Esophagus squamous epithelium (tissue), 5 donors: ENCODE data around the gene BMPR1B. TPM values are rescaled to one million over a fixed set of nuclear protein-coding genes. Genes with fewer than 3 reads are reported as not detected.

Experiments
- DNase-seq: peaks from one replicate; lab custom pipeline; 2025; lab: John Stamatoyannopoulos, UW
- H3K27ac ChIP-seq, 4 donors: fragments of 200-600 bp; sonication (generic); one replicate each; pipeline ENCODE4 v1.5.1; 2016 to 2019; ENCODE audit warnings: mild to moderate bottlenecking in 1 of 4
- H3K27me3 ChIP-seq, 4 donors: fragments of 200-600 bp; sonication (generic); 1 replicate in 3 of 4; 2 replicates in 1 of 4; pipeline versions ENCODE4 v1.5.1 to v1.6.0; 2017 to 2021; ENCODE audit warnings: antibody characterized with exemption in 1 of 4
- H3K36me3 ChIP-seq, 3 donors: fragments of 200-600 bp; sonication (generic); one replicate each; pipeline ENCODE4 v1.5.1; 2016 to 2019
- H3K4me1 ChIP-seq, 3 donors: fragments of 200-600 bp; sonication (generic); one replicate each; pipeline ENCODE4 v1.5.1; 2017 to 2019
- H3K4me3 ChIP-seq, 4 donors: fragments of 200-600 bp; sonication (generic); 1 replicate in 3 of 4; 2 replicates in 1 of 4; pipeline ENCODE4 v1.5.1; 2016 to 2019; ENCODE audit warnings: mild to moderate bottlenecking in 2 of 4, moderate library complexity in 1 of 4
- H3K9me3 ChIP-seq, 3 donors: fragments of 200-600 bp; sonication (generic); one replicate each; pipeline ENCODE4 v1.5.1; 2016 to 2019
- CTCF ChIP-seq, 6 experiments: fragments of 450-650 bp in 4 of 6; fragments of 200-600 bp in 2 of 6; sonication (generic) in 2 of 6; IDR thresholded peaks; one replicate each; pipeline ENCODE4 v1.5.1; 2016 to 2019; ENCODE audit warnings: antibody characterized with exemption in 6 of 6, mild to moderate bottlenecking in 4 of 6, moderate library complexity in 4 of 6
- POLR2A ChIP-seq, 4 donors: fragments of 450-650 bp; IDR thresholded peaks; one replicate each; pipeline ENCODE4 v1.6.1; 2017; ENCODE audit warnings: antibody characterized with exemption in 4 of 4, mild to moderate bottlenecking in 4 of 4, moderate library complexity in 3 of 4
- WGBS, 2 donors: methylation state at CpG; one replicate each; pipeline ENCODE4 v1.1.5; 2018; 5-methylcytosine and 5-hydroxymethylcytosine counted together
- intact Hi-C: fragments of 100-400 bp; cut with DNase I; formaldehyde crosslinking; loops from one replicate; pipeline ENCODE4 v1.15.0; 2022
- total RNA-seq, 4 donors: library from RNA; depleted of rRNA; stranded (reverse); fragments of >200 nt; gene quantifications; one replicate each; pipeline ENCODE4 v1.1.0, GENCODE V29; 2016
- donor health status: DM: yes; HTN: yes; CAD: no.

Gene BMPR1B
- total RNA-seq: under 1 TPM in 3 of 4 donors, not detected in 1; 0.09 to 0.66 (median 0.38) TPM

DNA sequence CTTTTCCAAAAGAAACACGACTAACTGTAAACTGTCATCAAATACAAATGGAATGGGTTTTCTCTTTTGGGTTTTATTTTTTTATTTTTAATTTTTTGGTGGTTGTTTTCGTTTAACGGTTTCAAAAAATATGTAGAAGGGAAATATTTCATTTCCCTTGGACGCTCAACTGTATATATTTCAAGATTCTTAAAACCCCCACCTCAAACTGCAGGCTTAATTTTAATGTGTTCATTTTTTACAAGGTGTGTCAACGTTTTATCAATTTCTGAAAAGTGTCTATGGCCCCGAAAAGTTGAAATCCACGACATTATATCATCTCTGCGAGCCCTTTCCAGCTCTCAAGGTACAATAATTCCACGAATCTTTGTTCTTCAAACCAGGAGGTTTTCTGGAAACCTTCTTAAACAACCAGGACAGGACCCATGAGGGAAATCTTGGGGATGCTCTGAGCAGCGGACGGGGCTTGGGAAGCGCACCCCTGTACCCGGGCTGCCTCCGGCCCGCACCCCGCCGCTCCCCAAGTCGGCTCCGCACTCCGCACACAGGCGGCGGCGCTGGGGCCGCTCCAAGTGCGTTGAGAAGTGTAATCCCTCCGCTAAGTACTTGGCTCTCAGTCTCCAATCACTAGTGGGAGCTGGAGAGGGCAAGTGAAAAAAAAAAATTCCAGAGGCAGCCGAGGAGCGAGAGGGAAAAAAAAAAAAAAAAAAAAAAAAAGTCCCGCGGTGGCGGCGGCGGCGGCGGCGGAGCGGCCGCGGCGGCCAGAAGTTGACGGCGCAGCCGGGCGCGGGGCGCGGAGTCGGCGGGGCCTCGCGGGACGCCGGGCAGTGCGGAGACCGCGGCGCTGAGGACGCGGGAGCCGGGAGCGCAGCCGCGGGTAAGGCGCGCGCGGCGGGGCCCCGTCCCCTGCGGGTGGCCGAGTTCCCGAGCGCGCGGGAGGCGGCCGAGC lies at the start of gene BMPR1B:
BMPR1B (plus strand) TSS at position 764 of the 949 bp plus-strand sequence. CDS start 346,470 bp downstream, outside the sequence.
- TF ChIP-seq POLR2A (IDR thresholded peaks at IDR 0.05) (no peak), CTCF (IDR thresholded peaks at IDR 0.05) (no peak)
- intact Hi-C loops: no loop called here
- H3K27me3 ChIP-seq: peaks cover 0 to 84% (median 0%) of the 10 kb centered on the region in 4 donors
- DNase-seq: no peak
- H3K27ac ChIP-seq: peak within 1 kb of the TSS in 2 of 4 donors; percentile 5 to 36
- 7 to 32% methylated on average over 9 to 45 of the region's 77 CpGs for WGBS, 2 donors
- peak within 1 kb of the TSS; percentile 39 to 74 (median 52) for H3K4me3 ChIP-seq
- peaks cover 0 to 17% (median 9%) of the 10 kb centered on the region in 3 donors for H3K4me1 ChIP-seq
- H3K9me3 ChIP-seq: no peaks in the 10 kb centered on the region
- H3K36me3 ChIP-seq: no peaks in the 10 kb centered on the region

DNA sequence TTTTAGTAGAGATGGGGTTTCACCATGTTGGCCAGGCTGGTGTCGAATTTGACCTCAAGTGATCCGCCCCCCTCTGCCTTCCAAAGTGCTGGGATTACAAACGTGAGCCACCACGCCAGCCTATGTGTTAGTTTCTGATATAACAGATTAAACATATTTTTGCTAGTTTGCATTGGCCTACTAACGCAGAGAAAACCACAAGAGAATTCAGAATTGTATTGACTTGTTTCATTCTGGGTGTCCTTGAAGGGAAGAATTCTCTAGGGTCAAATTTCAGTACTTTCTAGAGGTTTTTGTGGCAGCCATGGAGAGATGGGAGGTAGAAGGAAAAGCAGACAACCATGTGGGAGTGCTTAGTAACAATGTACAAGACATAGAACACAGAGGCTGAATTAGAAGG lies 46.1 kb upstream of the BMPR1B start:
- DNase-seq: no peak
- Histone ChIP-seq H3K27me3 (no peaks in the 10 kb centered on the region), H3K4me3 (no peak overlapping the region), H3K27ac (no peak overlapping the region), H3K9me3 (no peaks in the 10 kb centered on the region), H3K36me3 (no peaks in the 10 kb centered on the region), H3K4me1 (no peaks in the 10 kb centered on the region)
- 74 to 81% methylated on average over 5 of the region's 5 CpGs for WGBS, 2 donors
- no peak for TF ChIP-seq CTCF (IDR thresholded peaks at IDR 0.05)
- intact Hi-C loops: no loop called here

- DNase-seq: no peak
- intact Hi-C loops: no loop called here
- WGBS, 2 donors: 68 to 70% methylated on average over 5 of the region's 5 CpGs
These were observed 43.2 kb upstream of the BMPR1B start for GRCh38 chr4:94714365-94715160.

GRCh38 chr4:94715726-94716125 lies 42.0 kb upstream of the BMPR1B start:
- Histone ChIP-seq H3K4me1 (no peaks in the 10 kb centered on the region), H3K27me3 (no peaks in the 10 kb centered on the region), H3K36me3 (no peaks in the 10 kb centered on the region), H3K9me3 (no peaks in the 10 kb centered on the region), H3K27ac (no peak overlapping the region), H3K4me3 (no peak overlapping the region)
- intact Hi-C loops: no loop called here
- 81 to 86% methylated on average over 6 of the region's 6 CpGs for WGBS, 2 donors
- DNase-seq: no peak
- TF ChIP-seq POLR2A (IDR thresholded peaks at IDR 0.05) (no peak), CTCF (IDR thresholded peaks at IDR 0.05) (no peak)

More at GRCh38 chr4:94714365-94715160, 43.2 kb upstream of the BMPR1B start:
- H3K27ac ChIP-seq: no peak overlapping the region
- no peak for TF ChIP-seq POLR2A (IDR thresholded peaks at IDR 0.05)
- TF ChIP-seq CTCF (IDR thresholded peaks at IDR 0.05): no peak
- H3K4me1 ChIP-seq: no peaks in the 10 kb centered on the region
- no peaks in the 10 kb centered on the region for H3K9me3 ChIP-seq
- no peaks in the 10 kb centered on the region for H3K36me3 ChIP-seq
- no peak overlapping the region for H3K4me3 ChIP-seq
- H3K27me3 ChIP-seq: no peaks in the 10 kb centered on the region
